HFFc6 (cell line): ENCODE measurements around the gene GPR153. TPM values are rescaled to one million over a fixed set of nuclear protein-coding genes. Genes with fewer than 3 reads are reported as not detected.

Experiments
- DNase-seq: peaks from one replicate; pipeline ENCODE4 v3.0.0-alpha.2; 2018
- H3K27ac Mint-ChIP-seq: 2 replicates; pipeline ENCODE4 v1.8.0; 2020; ENCODE audit warnings: mild to moderate bottlenecking, mixed read lengths
- H3K27me3 Mint-ChIP-seq: 2 replicates; pipeline ENCODE4 v1.8.0; 2021; ENCODE audit warnings: mild to moderate bottlenecking, moderate library complexity, mixed read lengths; ENCODE audit not compliant: insufficient read depth
- H3K36me3 Mint-ChIP-seq: 2 replicates; pipeline ENCODE4 v1.8.0; 2021; ENCODE audit warnings: low read depth, mixed read lengths
- H3K4me1 Mint-ChIP-seq: 2 replicates; pipeline ENCODE4 v1.8.0; 2020; ENCODE audit warnings: low read depth, mixed read lengths
- H3K4me3 Mint-ChIP-seq: 2 replicates; pipeline ENCODE4 v1.8.0; 2020; ENCODE audit warnings: mild to moderate bottlenecking, moderate library complexity, mixed read lengths
- H3K9me3 Mint-ChIP-seq: 2 replicates; pipeline ENCODE4 v1.8.0; 2020; ENCODE audit warnings: mild to moderate bottlenecking, mixed read lengths
- total RNA-seq, 6 experiments: library from RNA; stranded (reverse); fragmentation: NEBNext Ultra II Directional; extraction: Animal tissue kit (Norgen Biotek cat#: 25700); gene quantifications; 2 replicates in 1 of 6; 3 replicates in 5 of 6; pipeline ENCODE4 v1.2.3, GENCODE V29; 2021
- TF ChIP-seq, protein P1 (sequence below): fragments of 200-600 bp; sonication (generic); IDR thresholded peaks from 2 replicates; pipeline ENCODE4 v1.5.0; 2021; ENCODE audit warnings: antibody characterized with exemption, mild to moderate bottlenecking

The GPR153 gene
- total RNA-seq, 6 experiments from 2014 or later: 6.0 to 7.9 (median 7.2) TPM

- peaks cover 12% of the 10 kb centered on the region for H3K4me1 Mint-ChIP-seq
These were observed 18.9 kb upstream of the GPR153 start for GRCh38 chr1:6279613-6280383.

GRCh38 chr1:6279066-6279465 is 18.2 kb upstream of the GPR153 start:
- H3K4me1 Mint-ChIP-seq: peaks cover 12% of the 10 kb centered on the region
- no peak overlapping the region for H3K27ac Mint-ChIP-seq
- no peak overlapping the region for H3K4me3 Mint-ChIP-seq
- peaks cover 1% of the 10 kb centered on the region for H3K27me3 Mint-ChIP-seq
- H3K36me3 Mint-ChIP-seq: no peaks in the 10 kb centered on the region
- TF ChIP-seq, protein P1, sequence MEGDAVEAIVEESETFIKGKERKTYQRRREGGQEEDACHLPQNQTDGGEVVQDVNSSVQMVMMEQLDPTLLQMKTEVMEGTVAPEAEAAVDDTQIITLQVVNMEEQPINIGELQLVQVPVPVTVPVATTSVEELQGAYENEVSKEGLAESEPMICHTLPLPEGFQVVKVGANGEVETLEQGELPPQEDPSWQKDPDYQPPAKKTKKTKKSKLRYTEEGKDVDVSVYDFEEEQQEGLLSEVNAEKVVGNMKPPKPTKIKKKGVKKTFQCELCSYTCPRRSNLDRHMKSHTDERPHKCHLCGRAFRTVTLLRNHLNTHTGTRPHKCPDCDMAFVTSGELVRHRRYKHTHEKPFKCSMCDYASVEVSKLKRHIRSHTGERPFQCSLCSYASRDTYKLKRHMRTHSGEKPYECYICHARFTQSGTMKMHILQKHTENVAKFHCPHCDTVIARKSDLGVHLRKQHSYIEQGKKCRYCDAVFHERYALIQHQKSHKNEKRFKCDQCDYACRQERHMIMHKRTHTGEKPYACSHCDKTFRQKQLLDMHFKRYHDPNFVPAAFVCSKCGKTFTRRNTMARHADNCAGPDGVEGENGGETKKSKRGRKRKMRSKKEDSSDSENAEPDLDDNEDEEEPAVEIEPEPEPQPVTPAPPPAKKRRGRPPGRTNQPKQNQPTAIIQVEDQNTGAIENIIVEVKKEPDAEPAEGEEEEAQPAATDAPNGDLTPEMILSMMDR: no peak
- no peaks in the 10 kb centered on the region for H3K9me3 Mint-ChIP-seq
- no peak for DNase-seq

More at GRCh38 chr1:6279613-6280383, 18.9 kb upstream of the GPR153 start:
- H3K9me3 Mint-ChIP-seq: no peaks in the 10 kb centered on the region
- H3K4me3 Mint-ChIP-seq: no peak overlapping the region
- no peak overlapping the region for H3K27ac Mint-ChIP-seq
- TF ChIP-seq, protein P1: no peak
- no peak for DNase-seq
- no peaks in the 10 kb centered on the region for H3K36me3 Mint-ChIP-seq
- H3K27me3 Mint-ChIP-seq: peaks cover 1% of the 10 kb centered on the region

DNA sequence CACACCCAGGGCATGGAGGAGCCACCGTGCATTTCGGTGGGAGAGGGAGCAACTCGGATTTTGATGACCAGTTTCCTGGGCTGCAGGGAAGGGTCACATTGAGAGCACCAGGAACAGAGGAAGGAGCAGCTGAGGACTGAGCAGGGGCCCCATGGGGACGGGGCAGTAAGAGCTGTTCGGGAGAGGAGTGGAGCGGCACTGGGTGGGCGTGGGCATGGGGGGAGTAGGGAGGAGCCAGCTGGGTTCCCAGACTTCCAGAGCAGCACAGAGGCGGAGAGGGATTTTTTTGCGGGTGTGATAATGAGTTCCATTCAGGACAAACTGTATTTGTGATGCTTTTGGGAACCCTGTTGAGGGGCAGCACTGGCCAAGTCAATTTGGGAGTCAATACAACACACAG is 17.4 kb upstream of the GPR153 start:
- DNase-seq: no peak
- TF ChIP-seq, protein P1: no peak
- H3K27ac Mint-ChIP-seq: no peak overlapping the region

GRCh38 chr1:6276811-6277555 is 16.1 kb upstream of the GPR153 start:
- Mint-ChIP-seq H3K36me3 (no peaks in the 10 kb centered on the region), H3K27me3 (peaks cover 1% of the 10 kb centered on the region), H3K27ac (peak overlapping the region; percentile 95), H3K9me3 (no peaks in the 10 kb centered on the region), H3K4me3 (peak overlapping the region; percentile 71; the same call in 1 of the 2 replicates), H3K4me1 (peaks cover 28% of the 10 kb centered on the region)
- DNase-seq: no peak
- TF ChIP-seq, protein P1: no peak

More for the DNA sequence above, 17.4 kb upstream of the GPR153 start:
- H3K27me3 Mint-ChIP-seq: peaks cover 1% of the 10 kb centered on the region
- no peaks in the 10 kb centered on the region for H3K9me3 Mint-ChIP-seq
- no peaks in the 10 kb centered on the region for H3K36me3 Mint-ChIP-seq
- no peak overlapping the region for H3K4me3 Mint-ChIP-seq
- peaks cover 17% of the 10 kb centered on the region for H3K4me1 Mint-ChIP-seq

GRCh38 chr1:6275826-6276782 is 15.2 kb upstream of the GPR153 start:
- Mint-ChIP-seq H3K4me3 (peak overlapping the region; percentile 71), H3K4me1 (peaks cover 36% of the 10 kb centered on the region), H3K27me3 (peaks cover 1% of the 10 kb centered on the region), H3K27ac (peak overlapping the region; percentile 95), H3K36me3 (no peaks in the 10 kb centered on the region), H3K9me3 (no peaks in the 10 kb centered on the region)
- TF ChIP-seq, protein P1: no peak
- DNase-seq: peak; percentile 71
